Dermis blood vessel endothelial cell (primary cell): ENCODE measurements around the gene HAPLN2. TPM values are rescaled to one million over a fixed set of nuclear protein-coding genes. Genes with fewer than 3 reads are reported as not detected.
"Not testable (repeated sequence)": the region's sequence is repeated elsewhere in the genome, so short reads cannot be mapped to it uniquely, and the experiment has no call there.

ENCODE experiments used
- DNase-seq: peaks from one replicate; pipeline ENCODE4 v3.0.0; 2010
- total RNA-seq: library from RNA; depleted of rRNA; stranded (reverse); fragments of >200 nt; gene quantifications from 2 replicates; pipeline ENCODE4 v1.2.3, GENCODE V29; 2014

HAPLN2 gene
- total RNA-seq, 1 donor from 2014 or later, result not detected

- DNase-seq, result no peak
Measured at GRCh38 chr1:156592158-156592909, 26.9 kb upstream of the HAPLN2 start.

GRCh38 chr1:156592910-156593660, 26.1 kb upstream of the HAPLN2 start:
- peak; percentile 77 for DNase-seq

GRCh38 chr1:156593661-156593989, 25.6 kb upstream of the HAPLN2 start:
- no peak for DNase-seq

- DNase-seq, result no peak
Measured at GRCh38 chr1:156594190-156594589, 25.0 kb upstream of the HAPLN2 start.

GRCh38 chr1:156595016-156595415, 24.2 kb upstream of the HAPLN2 start:
- no peak for DNase-seq

- no peak for DNase-seq
Measured at GRCh38 chr1:156596426-156596825, 22.8 kb upstream of the HAPLN2 start.

GRCh38 chr1:156598125-156598524, 21.1 kb upstream of the HAPLN2 start:
- DNase-seq, result no peak

- DNase-seq, result no peak
Measured at GRCh38 chr1:156598731-156599432, 20.3 kb upstream of the HAPLN2 start.

- peak; percentile 38 for DNase-seq
Measured at GRCh38 chr1:156599811-156600210, 19.4 kb upstream of the HAPLN2 start.

GRCh38 chr1:156600733-156601121, 18.5 kb upstream of the HAPLN2 start:
- DNase-seq, result no peak

- DNase-seq, result peak; percentile 92
Measured at GRCh38 chr1:156601122-156601830, 17.9 kb upstream of the HAPLN2 start, which contains the start of gene GPATCH4. Gene GPATCH4 (minus strand): TSS chr1:156601479.

- DNase-seq, result no peak
Measured at GRCh38 chr1:156601892-156602291, 17.3 kb upstream of the HAPLN2 start.

GRCh38 chr1:156602557-156602993, 16.6 kb upstream of the HAPLN2 start:
- peak; percentile 55 for DNase-seq

GRCh38 chr1:156607344-156607743, 11.9 kb upstream of the HAPLN2 start:
- not testable (repeated sequence) for DNase-seq

- DNase-seq, result peak; percentile 87
Measured at GRCh38 chr1:156608036-156608674, 11.1 kb upstream of the HAPLN2 start.

GRCh38 chr1:156608981-156609380, 10.2 kb upstream of the HAPLN2 start:
- peak; percentile 62 for DNase-seq

GRCh38 chr1:156610072-156610471, 9.1 kb upstream of the HAPLN2 start:
- not testable (repeated sequence) for DNase-seq

- DNase-seq, result no peak
Measured at GRCh38 chr1:156612666-156613065, 6.5 kb upstream of the HAPLN2 start.

GRCh38 chr1:156615946-156616345, 3.3 kb upstream of the HAPLN2 start:
- no peak for DNase-seq

GRCh38 chr1:156616463-156616862, 2.8 kb upstream of the HAPLN2 start:
- peak; percentile 65 for DNase-seq

- no peak for DNase-seq
Measured at GRCh38 chr1:156619582-156619955, 354 bp downstream of the HAPLN2 start.

- DNase-seq, result no peak
Measured at GRCh38 chr1:156622581-156623297, 3.5 kb downstream of the HAPLN2 start.
